Adrenal gland (tissue), 5 donors: Measurements from ENCODE around the gene KLF11.

ENCODE experiments used
- CTCF ChIP-seq, 6 experiments: fragments of 450-650 bp in 4 of 6; fragments of 200-600 bp in 2 of 6; sonication (generic) in 1 of 6; IDR thresholded peaks; 1 replicate in 5 of 6; 2 replicates in 1 of 6; pipeline versions ENCODE4 v1.5.1 to v1.8.0; 2016 to 2021; ENCODE audit warnings: antibody characterized with exemption in 6 of 6, mild to moderate bottlenecking in 2 of 6, moderate library complexity in 1 of 6
- POLR2A ChIP-seq, 2 donors: fragments of 450-650 bp; IDR thresholded peaks; one replicate each; pipeline ENCODE4 v1.6.1; 2017; ENCODE audit warnings: antibody characterized with exemption in 2 of 2, mild to moderate bottlenecking in 2 of 2, moderate library complexity in 1 of 2
- donor health status: DM: no; HTN: no; CAD: no.

- TF ChIP-seq CTCF (IDR thresholded peaks at IDR 0.05) (no peak), POLR2A (IDR thresholded peaks at IDR 0.05) (no peak)
Measured at GRCh38 chr2:10075101-10075500, 31.8 kb downstream of the KLF11 start.
